H1 (cell line): ENCODE results near the gene LAMA3. TPM values are rescaled to one million over a fixed set of nuclear protein-coding genes. Genes with fewer than 3 reads are reported as not detected.
A peak's percentile ranks its signal among the peaks of the same experiment; 100 is the strongest.

Experiments
- CTCF ChIA-PET: fragments of 300-600 bp; sonication (Branson Sonifier 250); formaldehyde crosslinking; loops from one replicate; lab custom pipeline; 2021; ENCODE audit not compliant: partially characterized antibody; lab: Charles Lee
- POLR2A ChIA-PET: fragments of 300-600 bp; sonication (Branson Sonifier 250); formaldehyde crosslinking; loops from one replicate; lab custom pipeline; 2021; ENCODE audit warnings: inconsistent platforms; ENCODE audit not compliant: partially characterized antibody; lab: Charles Lee
- DNase-seq, 2 experiments: peaks; one replicate each; pipeline versions ENCODE4 v3.0.0 to v3.0.0-alpha.2; 2010 to 2022; ENCODE audit warnings: low spot score in 2 of 2, low read depth in 1 of 2, mixed read lengths in 1 of 2
- FAIRE-seq: peaks from 2 replicates; lab custom pipeline; 2011; peaks lifted over from hg19 to GRCh38; lab: Jason Lieb, UNC
- H2AFZ ChIP-seq: 2 replicates; pipeline ENCODE4 v1.8.1; 2012; ENCODE audit warnings: low read length, inconsistent platforms
- H2AK5ac ChIP-seq: 2 replicates; pipeline ENCODE4 v1.6.1; 2013; ENCODE audit warnings: low read depth, low read length
- H2BK120ac ChIP-seq: replicated peaks from 2 replicates; pipeline ENCODE3; 2013; ENCODE audit warnings: low read depth, low read length, inconsistent platforms
- H2BK12ac ChIP-seq: 2 replicates; pipeline ENCODE4 v1.6.1; 2013; ENCODE audit warnings: low read depth, low read length
- H2BK15ac ChIP-seq: 2 replicates; pipeline ENCODE4 v1.6.1; 2013; ENCODE audit warnings: low read length
- H2BK20ac ChIP-seq: 2 replicates; pipeline ENCODE4 v1.6.1; 2013; ENCODE audit warnings: low read length
- H2BK5ac ChIP-seq: 2 replicates; pipeline ENCODE4 v1.6.1; 2013; ENCODE audit warnings: low read depth, low read length
- H3K14ac ChIP-seq: 2 replicates; pipeline ENCODE4 v1.6.1; 2013; ENCODE audit warnings: inconsistent platforms; ENCODE audit not compliant: insufficient read length
- H3K18ac ChIP-seq: 2 replicates; pipeline ENCODE4 v1.6.1; 2013; ENCODE audit warnings: low read length; ENCODE audit errors: extremely low read depth
- H3K23ac ChIP-seq: 2 replicates; pipeline ENCODE4 v1.6.1; 2013; ENCODE audit warnings: inconsistent platforms; ENCODE audit not compliant: insufficient read length
- H3K23me2 ChIP-seq: 2 replicates; pipeline ENCODE4 v1.6.1; 2013; ENCODE audit warnings: low read depth, low read length
- H3K27ac ChIP-seq: 2 replicates; pipeline ENCODE4 v1.6.1; 2011; ENCODE audit warnings: low read depth, low read length, inconsistent platforms
- H3K27me3 ChIP-seq, 4 experiments: replicated peaks in 1 of 4; 1 replicate in 1 of 4; 2 replicates in 3 of 4; pipeline versions ENCODE4 v1.6.1 to v1.8.1; 2011 to 2013; ENCODE audit warnings: low read length in 3 of 4, mild to moderate bottlenecking in 3 of 4, inconsistent platforms in 2 of 4, mixed read lengths in 2 of 4, moderate library complexity in 1 of 4; ENCODE audit not compliant: control insufficient read depth in 3 of 4, insufficient read depth in 3 of 4; ENCODE audit errors: extremely low read depth in 1 of 4
- H3K36me3 ChIP-seq, 4 experiments: 2 replicates each; pipeline versions ENCODE4 v1.6.1 to v1.8.1; 2011 to 2013; ENCODE audit warnings: mild to moderate bottlenecking in 4 of 4, low read length in 3 of 4, moderate library complexity in 2 of 4, control low read depth in 1 of 4, inconsistent platforms in 1 of 4; ENCODE audit not compliant: insufficient read depth in 4 of 4, control insufficient read depth in 2 of 4
- H3K4ac ChIP-seq: replicated peaks from 2 replicates; pipeline ENCODE3; 2013; ENCODE audit warnings: low read length, low read depth, mixed read lengths, inconsistent platforms; ENCODE audit not compliant: insufficient read length
- H3K4me1 ChIP-seq, 4 experiments: replicated peaks in 1 of 4; 1 replicate in 1 of 4; 2 replicates in 3 of 4; pipeline versions ENCODE4 v1.6.1 to v1.8.1; 2011 to 2013; ENCODE audit warnings: low read length in 3 of 4, inconsistent platforms in 2 of 4, mixed read lengths in 1 of 4; ENCODE audit not compliant: insufficient read depth in 4 of 4, control insufficient read depth in 3 of 4
- H3K4me2 ChIP-seq, 2 experiments: 2 replicates each; pipeline versions ENCODE4 v1.6.1 to v1.8.1; 2011 to 2013; ENCODE audit warnings: low read depth in 2 of 2, low read length in 2 of 2, control low read depth in 1 of 2, inconsistent platforms in 1 of 2, mild to moderate bottlenecking in 1 of 2; ENCODE audit not compliant: insufficient read depth in 1 of 2
- H3K4me3 ChIP-seq, 4 experiments: fragments of 200-600, 300-600 bp in 1 of 4; sonication (generic), shearing (Covaris generic), sonication (Bioruptor Twin) in 1 of 4; 2 replicates each; pipeline versions ENCODE4 v1.5.1 to v1.8.1; 2011 to 2016; ENCODE audit warnings: low read length in 4 of 4, low read depth in 3 of 4, control low read depth in 2 of 4, inconsistent platforms in 2 of 4, mild to moderate bottlenecking in 2 of 4, mixed read lengths in 1 of 4, moderate library complexity in 1 of 4; ENCODE audit not compliant: insufficient read depth in 2 of 4; ENCODE audit errors: extremely low read depth in 1 of 4
- H3K56ac ChIP-seq: replicated peaks from 2 replicates; pipeline ENCODE3; 2013; ENCODE audit warnings: low read depth, mild to moderate bottlenecking, mixed read lengths, low read length, inconsistent platforms; ENCODE audit not compliant: insufficient read length
- H3K79me1 ChIP-seq: 2 replicates; pipeline ENCODE4 v1.6.1; 2013; ENCODE audit warnings: low read depth, low read length, control low read depth
- H3K79me2 ChIP-seq, 2 experiments: 2 replicates each; pipeline versions ENCODE4 v1.6.1 to v1.8.1; 2012 to 2013; ENCODE audit warnings: low read length in 2 of 2, mild to moderate bottlenecking in 2 of 2, inconsistent platforms in 1 of 2; ENCODE audit not compliant: insufficient read depth in 2 of 2, control insufficient read depth in 1 of 2
- H3K9ac ChIP-seq, 4 experiments: replicated peaks in 1 of 4; 1 replicate in 1 of 4; 2 replicates in 3 of 4; pipeline versions ENCODE4 v1.6.1 to v1.8.1; 2011 to 2013; ENCODE audit warnings: low read depth in 3 of 4, low read length in 3 of 4, control low read depth in 2 of 4, mild to moderate bottlenecking in 2 of 4, moderate library complexity in 2 of 4, inconsistent platforms in 1 of 4; ENCODE audit errors: extremely low read depth in 1 of 4
- H3K9me3 ChIP-seq, 2 experiments: 2 replicates each; pipeline versions ENCODE4 v1.6.1 to v1.8.1; 2012 to 2013; ENCODE audit warnings: mild to moderate bottlenecking in 2 of 2, moderate library complexity in 2 of 2, control low read depth in 1 of 2, inconsistent platforms in 1 of 2, low read depth in 1 of 2, low read length in 1 of 2, mixed read lengths in 1 of 2; ENCODE audit not compliant: insufficient read depth in 2 of 2
- H4K20me1 ChIP-seq, 2 experiments: replicated peaks in 1 of 2; 2 replicates each; pipeline versions ENCODE3 to v1.8.1; 2011 to 2013; ENCODE audit warnings: inconsistent platforms in 2 of 2, low read length in 2 of 2, mild to moderate bottlenecking in 1 of 2; ENCODE audit not compliant: insufficient read depth in 2 of 2, control insufficient read depth in 1 of 2
- H4K5ac ChIP-seq: 2 replicates; pipeline ENCODE4 v1.6.1; 2013; ENCODE audit warnings: low read length, low read depth, mixed read lengths, inconsistent platforms; ENCODE audit not compliant: insufficient read length
- H4K8ac ChIP-seq: 2 replicates; pipeline ENCODE4 v1.8.0; 2013; ENCODE audit warnings: mild to moderate bottlenecking, moderate library complexity, low read length, inconsistent platforms; ENCODE audit not compliant: insufficient read depth; ENCODE audit errors: extremely low read depth
- H4K91ac ChIP-seq: replicated peaks from 2 replicates; pipeline ENCODE3; 2013; ENCODE audit warnings: low read length, mixed read lengths, inconsistent platforms; ENCODE audit not compliant: insufficient read length
- E2F6 ChIP-seq: IDR thresholded peaks from 2 replicates; pipeline ENCODE4 v1.6.1; 2012; ENCODE audit warnings: inconsistent platforms
- GTF2F1 ChIP-seq: IDR thresholded peaks from 2 replicates; pipeline ENCODE4 v1.6.1; 2012; ENCODE audit warnings: low read depth, low read length, improper control_type of control experiment, borderline replicate concordance
- RXRA ChIP-seq: IDR thresholded peaks from 2 replicates; pipeline ENCODE4 v1.6.1; 2011; ENCODE audit warnings: low read depth, mild to moderate bottlenecking, low read length, moderate library complexity; ENCODE audit not compliant: insufficient read depth
- WGBS, 2 experiments: shearing (Covaris generic) in 1 of 2; methylation state at CpG; one replicate each; pipeline versions ENCODE4 v1.1.6 to v1.1.7; 2013 to 2015; ENCODE audit warnings: low lambda C conversion rate in 2 of 2, mixed read lengths in 2 of 2, inconsistent platforms in 1 of 2, low coverage in 1 of 2, missing lambda C conversion rate in 1 of 2; ENCODE audit not compliant: insufficient replicate concordance in 2 of 2, insufficient coverage in 1 of 2, insufficient read length in 1 of 2; ENCODE audit errors: extremely low coverage in 1 of 2, missing lambda C conversion rate in 1 of 2; 5-methylcytosine and 5-hydroxymethylcytosine counted together
- polyA plus RNA-seq, 7 experiments: library from polyadenylated mRNA; depleted of rRNA in 3 of 7; stranded (reverse) in 5 of 7; unstranded in 2 of 7; fragments of >200 nt in 5 of 7; fragments of 200-250 nt in 2 of 7; gene quantifications; 1 replicate in 5 of 7; 2 replicates in 1 of 7; 4 replicates in 1 of 7; pipeline versions ENCODE4 v1.2.1 to v1.2.3, GENCODE V29; 2011 to 2013; ENCODE audit warnings: missing spikeins in 2 of 7, mixed read lengths in 2 of 7
- total RNA-seq: library from RNA; stranded (reverse); fragmentation: NEBNext Ultra II Directional; extraction: Animal tissue kit (Norgen Biotek cat#: 25700); gene quantifications from 2 replicates; pipeline ENCODE4 v1.2.1, GENCODE V29; 2021

Gene LAMA3
- total and polyA plus RNA-seq, 2 of the 8 experiments (the other 6 are each of a cell fraction or from before 2014, with no cell fraction given) = 0.76 to 5.0 TPM

GRCh38 chr18:23669202-23669766 is 20.0 kb upstream of the LAMA3 start:
- Histone ChIP-seq H3K79me2 (no peaks in the 10 kb centered on the region), H3K18ac (peak overlapping the region; percentile 48; the same call in 1 of the 2 replicates), H3K14ac (no peak overlapping the region), H3K4me2 (0 out of 4 replicates have a peak overlapping the region, but pooled peaks of 1 of the 2 experiments have one; percentile 17), H3K9ac (no peak overlapping the region), H3K27ac (no peak overlapping the region), H4K8ac (no peak overlapping the region), H3K56ac (no peak overlapping the region), H4K91ac (no peak overlapping the region), H3K79me1 (no peaks in the 10 kb centered on the region), H3K36me3 (no peaks in the 10 kb centered on the region), H2BK20ac (0 out of 2 replicates have a peak overlapping the region, but pooled peaks have one; percentile 87), H2AFZ (no peak overlapping the region), H2BK12ac (no peak overlapping the region), H3K4ac (no peak overlapping the region), H3K23me2 (no peaks in the 10 kb centered on the region), H2BK120ac (no peak overlapping the region), H2BK15ac (peak overlapping the region; percentile 88), H3K4me3 (no peak overlapping the region), H2BK5ac (no peak overlapping the region), H3K23ac (no peak overlapping the region), H3K27me3 (no peaks in the 10 kb centered on the region), H2AK5ac (no peak overlapping the region), H3K4me1 (peaks cover 0 to 2% (median under 1%) of the 10 kb centered on the region in 4 experiments; a peak in 2 of 7 replicates), H4K5ac (no peak overlapping the region), H4K20me1 (no peaks in the 10 kb centered on the region), H3K9me3 (no peaks in the 10 kb centered on the region)
- FAIRE-seq = no peak
- no peak for DNase-seq
- 62 to 66% methylated on average over 3 to 8 of the region's 8 CpGs for WGBS, 2 experiments
- no peak for TF ChIP-seq RXRA
- no peak for TF ChIP-seq GTF2F1
- TF ChIP-seq E2F6 = no peak
- CTCF ChIA-PET = interaction anchor here (1.4 kb wide), 1 partner anchor 34 kb away, joined by 3 read pairs; no protein-coding TSS in a partner anchor
- POLR2A ChIA-PET = no interaction called here
